MCF 10A (cell line): Measurements from ENCODE around the gene TBC1D4. TPM values are rescaled to one million over a fixed set of nuclear protein-coding genes. Genes with fewer than 3 reads are reported as not detected.

Source experiments
- BruUV-seq: library from RNA; stranded (reverse); fragments of 400-500 nt; replicated peaks from 2 replicates; lab custom pipeline; 2021; lab: Mats Ljungman, UMichigan
- CTCF ChIA-PET: fragments of 300-600 bp; sonication (Branson Sonifier 250); formaldehyde crosslinking; extraction: SDS; loops from one replicate; lab custom pipeline; 2021; ENCODE audit warnings: antibody characterized with exemption, inconsistent platforms; lab: Yijun Ruan, JAX
- POLR2A ChIA-PET: fragments of 300-600, 350-650 bp; sonication (Branson Sonifier 250); formaldehyde crosslinking; extraction: SDS; loops from one replicate; lab custom pipeline; 2020; ENCODE audit warnings: antibody characterized with exemption, inconsistent platforms; lab: Yijun Ruan, JAX
- DNase-seq: peaks from one replicate; pipeline ENCODE4 v3.0.0-alpha.2; 2018; ENCODE audit not compliant: unreplicated experiment
- H3K27ac Mint-ChIP-seq: one replicate; pipeline ENCODE4 v1.8.0; 2022; ENCODE audit warnings: mild to moderate bottlenecking, low read depth, mixed read lengths; ENCODE audit not compliant: unreplicated experiment
- H3K27me3 Mint-ChIP-seq: one replicate; pipeline ENCODE4 v1.8.0; 2022; ENCODE audit warnings: mixed read lengths; ENCODE audit not compliant: insufficient read depth, unreplicated experiment
- H3K36me3 Mint-ChIP-seq: one replicate; pipeline ENCODE4 v1.8.0; 2022; ENCODE audit warnings: mild to moderate bottlenecking, moderate library complexity, mixed read lengths; ENCODE audit not compliant: insufficient read depth, unreplicated experiment
- H3K4me1 Mint-ChIP-seq: one replicate; pipeline ENCODE4 v1.8.0; 2022; ENCODE audit warnings: mixed read lengths; ENCODE audit not compliant: insufficient read depth, unreplicated experiment
- H3K4me3 Mint-ChIP-seq: one replicate; pipeline ENCODE4 v1.8.0; 2022; ENCODE audit warnings: mild to moderate bottlenecking, moderate library complexity, mixed read lengths; ENCODE audit not compliant: unreplicated experiment
- H3K9me3 Mint-ChIP-seq: one replicate; pipeline ENCODE4 v1.8.0; 2022; ENCODE audit warnings: mixed read lengths; ENCODE audit not compliant: unreplicated experiment
- intact Hi-C: fragments of 100-400 bp; cut with micrococcal nuclease; formaldehyde crosslinking; loops from 2 replicates; pipeline ENCODE4 v1.14.1; 2022
- total RNA-seq: library from RNA; stranded (reverse); gene quantifications from 2 replicates; pipeline ENCODE4 v1.2.3, GENCODE V29; 2022
- TF ChIP-seq, protein P1 (sequence below): fragments of 200-600 bp; IDR thresholded peaks from one replicate; pipeline ENCODE4 v1.8.0; 2022; ENCODE audit warnings: antibody characterized with exemption, mild to moderate bottlenecking; ENCODE audit not compliant: unreplicated experiment

Gene TBC1D4
- total RNA-seq, 1 experiment from 2014 or later = 9.3 TPM

DNA sequence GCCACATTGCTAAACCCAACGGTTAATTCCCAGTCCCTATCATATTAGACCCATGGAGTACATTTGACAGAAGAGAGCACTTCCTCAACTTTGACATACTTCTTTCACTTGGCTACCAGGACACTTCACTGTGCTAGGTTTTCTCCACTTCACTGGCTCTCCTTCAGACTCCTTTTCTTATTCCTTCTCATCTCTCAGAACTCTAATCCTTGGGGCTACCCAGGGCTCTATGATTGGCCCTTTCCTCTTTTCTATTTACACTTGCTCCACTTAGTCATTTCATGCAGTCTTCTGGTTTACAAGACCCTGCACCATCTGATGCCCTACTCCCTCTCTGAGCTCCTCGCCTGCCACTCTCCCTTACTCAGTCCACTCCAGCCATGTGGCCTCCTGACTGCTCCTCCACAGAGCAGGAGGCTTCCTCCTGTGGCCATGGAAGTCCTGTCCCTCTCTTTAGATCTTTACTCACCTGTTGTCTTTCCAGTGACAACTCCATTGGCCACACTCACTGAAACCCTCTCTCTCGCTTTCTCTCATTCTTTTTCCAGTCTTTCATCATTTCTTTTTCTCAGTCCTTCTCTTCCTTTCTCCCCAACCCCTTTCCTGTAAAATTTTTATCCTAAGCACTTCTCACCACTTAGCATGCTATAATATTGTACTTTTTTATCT lies 90.4 kb downstream of the TBC1D4 start:
- H3K27ac Mint-ChIP-seq = no peak overlapping the region
- no TSS peak for BruUV-seq
- ChIA-PET POLR2A (no interaction called here), CTCF (no interaction called here)
- intact Hi-C loops = no loop called here
- TF ChIP-seq, protein P1, sequence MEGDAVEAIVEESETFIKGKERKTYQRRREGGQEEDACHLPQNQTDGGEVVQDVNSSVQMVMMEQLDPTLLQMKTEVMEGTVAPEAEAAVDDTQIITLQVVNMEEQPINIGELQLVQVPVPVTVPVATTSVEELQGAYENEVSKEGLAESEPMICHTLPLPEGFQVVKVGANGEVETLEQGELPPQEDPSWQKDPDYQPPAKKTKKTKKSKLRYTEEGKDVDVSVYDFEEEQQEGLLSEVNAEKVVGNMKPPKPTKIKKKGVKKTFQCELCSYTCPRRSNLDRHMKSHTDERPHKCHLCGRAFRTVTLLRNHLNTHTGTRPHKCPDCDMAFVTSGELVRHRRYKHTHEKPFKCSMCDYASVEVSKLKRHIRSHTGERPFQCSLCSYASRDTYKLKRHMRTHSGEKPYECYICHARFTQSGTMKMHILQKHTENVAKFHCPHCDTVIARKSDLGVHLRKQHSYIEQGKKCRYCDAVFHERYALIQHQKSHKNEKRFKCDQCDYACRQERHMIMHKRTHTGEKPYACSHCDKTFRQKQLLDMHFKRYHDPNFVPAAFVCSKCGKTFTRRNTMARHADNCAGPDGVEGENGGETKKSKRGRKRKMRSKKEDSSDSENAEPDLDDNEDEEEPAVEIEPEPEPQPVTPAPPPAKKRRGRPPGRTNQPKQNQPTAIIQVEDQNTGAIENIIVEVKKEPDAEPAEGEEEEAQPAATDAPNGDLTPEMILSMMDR = no peak
- peaks cover 8% of the 10 kb centered on the region for H3K4me1 Mint-ChIP-seq
- no peak overlapping the region for H3K4me3 Mint-ChIP-seq
- no peak for DNase-seq
- H3K27me3 Mint-ChIP-seq = no peaks in the 10 kb centered on the region
- H3K9me3 Mint-ChIP-seq = no peaks in the 10 kb centered on the region
- H3K36me3 Mint-ChIP-seq = no peaks in the 10 kb centered on the region

DNA sequence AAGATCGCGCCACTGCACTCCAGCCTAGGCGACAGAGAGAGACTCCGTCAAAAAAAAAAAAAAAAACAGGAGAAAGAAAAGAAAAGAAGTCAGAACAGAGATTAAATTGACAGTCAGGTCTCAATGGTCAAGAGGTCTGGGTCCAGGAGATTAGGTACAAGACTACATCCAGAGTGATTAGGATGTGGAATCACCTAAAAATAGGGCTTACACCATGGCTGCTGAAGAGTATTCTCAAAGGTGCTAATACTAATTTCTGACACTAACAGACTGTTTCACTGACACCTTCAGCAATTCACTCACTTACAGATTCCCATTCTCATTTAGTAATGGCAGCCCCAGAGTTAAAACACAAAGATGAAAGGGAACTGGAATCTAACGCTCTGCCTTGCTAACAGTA lies 91.7 kb downstream of the TBC1D4 start:
- Mint-ChIP-seq H3K36me3 (no peaks in the 10 kb centered on the region), H3K4me1 (peaks cover 8% of the 10 kb centered on the region), H3K4me3 (no peak overlapping the region), H3K27ac (no peak overlapping the region), H3K27me3 (no peaks in the 10 kb centered on the region), H3K9me3 (no peaks in the 10 kb centered on the region)
- no TSS peak for BruUV-seq
- intact Hi-C loops = no loop called here
- no peak for DNase-seq
- ChIA-PET CTCF (interaction anchor here (0.6 kb wide), 1 partner anchor 20 kb away, joined by 3 read pairs; no protein-coding TSS in a partner anchor), POLR2A (no interaction called here)
- TF ChIP-seq, protein P1 = no peak

DNA sequence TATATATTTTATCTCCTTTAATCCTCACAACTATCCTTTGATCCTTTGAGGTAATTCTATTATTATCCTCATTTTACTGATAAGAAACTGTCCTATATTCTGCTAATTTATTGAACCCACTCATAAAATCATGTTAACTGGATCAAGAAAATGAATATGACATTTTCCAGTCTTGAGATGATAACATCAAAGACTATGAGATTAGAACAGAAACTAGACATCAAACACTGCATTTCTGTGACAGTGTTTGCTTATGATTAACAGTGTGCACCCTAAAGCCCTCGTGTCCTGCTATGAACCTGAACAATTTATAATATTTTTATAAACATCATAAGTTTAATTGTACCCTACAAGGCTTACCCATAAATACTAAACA lies 96.3 kb downstream of the TBC1D4 start:
- TF ChIP-seq, protein P1 = no peak
- no TSS peak for BruUV-seq
- intact Hi-C loops = no loop called here
- no peak overlapping the region for H3K27ac Mint-ChIP-seq
- ChIA-PET POLR2A (no interaction called here), CTCF (interaction anchor here (0.6 to 1.0 kb wide), 3 partner anchors 10 to 240 kb away, joined by 3 to 5 read pairs (median 4); no protein-coding TSS in a partner anchor)
- DNase-seq = no peak
- peaks cover 5% of the 10 kb centered on the region for H3K36me3 Mint-ChIP-seq
- no peaks in the 10 kb centered on the region for H3K9me3 Mint-ChIP-seq
- H3K27me3 Mint-ChIP-seq = no peaks in the 10 kb centered on the region
- H3K4me1 Mint-ChIP-seq = peaks cover 8% of the 10 kb centered on the region
- H3K4me3 Mint-ChIP-seq = no peak overlapping the region

DNA sequence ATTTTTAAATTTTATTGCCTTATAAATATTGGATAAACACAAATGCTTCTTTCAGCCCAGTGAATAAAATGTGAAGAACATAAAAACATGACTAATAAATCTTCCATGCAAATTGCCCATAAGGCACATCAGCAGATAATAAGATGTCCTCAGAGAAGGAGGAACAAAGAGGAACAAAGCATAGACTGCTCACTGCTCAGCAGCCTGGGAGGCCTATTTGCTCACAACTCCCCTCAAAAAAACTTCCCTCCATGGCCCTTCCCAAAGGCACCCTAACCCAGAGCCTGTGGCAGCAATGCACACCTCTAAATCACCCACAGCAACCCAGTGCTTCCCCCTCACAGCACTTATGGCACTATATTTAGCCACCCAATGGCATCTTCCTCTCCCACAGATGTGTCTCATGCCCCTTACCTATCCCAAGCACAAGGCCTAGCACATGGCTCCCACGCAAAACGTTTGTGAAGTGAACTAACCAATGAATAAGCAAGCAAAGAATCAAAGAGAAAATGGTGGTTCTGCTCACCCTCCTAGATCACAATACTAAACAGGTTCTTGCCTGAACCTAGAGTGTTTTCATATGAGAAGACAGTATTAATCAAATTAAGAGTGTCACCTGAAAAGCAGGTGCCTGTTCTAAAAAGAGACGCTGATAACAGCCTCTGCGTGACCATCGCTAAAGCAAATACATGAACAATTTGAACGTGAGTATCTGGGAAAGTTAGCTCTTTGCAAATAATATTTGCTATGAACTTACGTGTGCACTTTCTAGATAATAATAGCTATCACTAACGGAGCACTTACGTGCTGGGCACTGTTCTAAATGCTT lies 96.9 kb downstream of the TBC1D4 start:
- H3K4me1 Mint-ChIP-seq = peaks cover 8% of the 10 kb centered on the region
- no peaks in the 10 kb centered on the region for H3K9me3 Mint-ChIP-seq
- TF ChIP-seq, protein P1 = no peak
- intact Hi-C loops = no loop called here
- H3K27ac Mint-ChIP-seq = no peak overlapping the region
- no peaks in the 10 kb centered on the region for H3K27me3 Mint-ChIP-seq
- no TSS peak for BruUV-seq
- no peak for DNase-seq
- H3K4me3 Mint-ChIP-seq = no peak overlapping the region
- H3K36me3 Mint-ChIP-seq = peaks cover 5% of the 10 kb centered on the region
- POLR2A ChIA-PET = interaction anchor here (0.6 kb wide), 1 partner anchor 15 kb away, joined by 3 read pairs; no protein-coding TSS in a partner anchor
- CTCF ChIA-PET = interaction anchor here (0.6 to 1.1 kb wide), 5 partner anchors 9 to 241 kb away, joined by 3 to 5 read pairs (median 3); no protein-coding TSS in a partner anchor
